OCI-M1 (cell line): ENCODE measurements around the gene OXCT2.
"Not testable (repeated sequence)": the region's sequence is repeated elsewhere in the genome, so short reads cannot be mapped to it uniquely, and the experiment has no call there.

Experiments used
- DNase-seq: peaks from one replicate; lab custom pipeline; 2025; lab: John Stamatoyannopoulos, UW

Gene OXCT2

GRCh38 chr1:39787468-39787867 lies 16.3 kb upstream of the OXCT2 start:
- DNase-seq, result no peak

GRCh38 chr1:39787108-39787375 lies 15.9 kb upstream of the OXCT2 start:
- not testable (repeated sequence) for DNase-seq

GRCh38 chr1:39786303-39787107 lies 15.4 kb upstream of the OXCT2 start:
- DNase-seq, result not testable (repeated sequence)

- not testable (repeated sequence) for DNase-seq
Measured at GRCh38 chr1:39782685-39783084, 11.5 kb upstream of the OXCT2 start.

GRCh38 chr1:39782103-39782502 lies 11.0 kb upstream of the OXCT2 start:
- DNase-seq, result no peak

GRCh38 chr1:39781349-39781715 lies 10.2 kb upstream of the OXCT2 start:
- no peak for DNase-seq

GRCh38 chr1:39779821-39780220 lies 8.7 kb upstream of the OXCT2 start:
- DNase-seq, result no peak

GRCh38 chr1:39779137-39779536 lies 8.0 kb upstream of the OXCT2 start:
- DNase-seq, result no peak

GRCh38 chr1:39778463-39779099 lies 7.4 kb upstream of the OXCT2 start:
- DNase-seq, result not testable (repeated sequence)

- DNase-seq, result not testable (repeated sequence)
Measured at GRCh38 chr1:39777896-39778295, 6.7 kb upstream of the OXCT2 start.

- DNase-seq, result no peak
Measured at GRCh38 chr1:39777306-39777705, 6.2 kb upstream of the OXCT2 start.

- DNase-seq, result no peak
Measured at GRCh38 chr1:39776886-39777285, 5.7 kb upstream of the OXCT2 start.

- no peak for DNase-seq
Measured at GRCh38 chr1:39776400-39776713, 5.2 kb upstream of the OXCT2 start.

GRCh38 chr1:39775676-39776399 lies 4.7 kb upstream of the OXCT2 start:
- not testable (repeated sequence) for DNase-seq

- DNase-seq, result not testable (repeated sequence)
Measured at GRCh38 chr1:39775141-39775540, 4.0 kb upstream of the OXCT2 start.

- not testable (repeated sequence) for DNase-seq
Measured at GRCh38 chr1:39773369-39773979, 2.3 kb upstream of the OXCT2 start.

GRCh38 chr1:39770100-39771021 lies 787 bp downstream of the OXCT2 start:
- not testable (repeated sequence) for DNase-seq

- DNase-seq, result not testable (repeated sequence)
Measured at GRCh38 chr1:39769502-39769901, 1.6 kb downstream of the OXCT2 start.

GRCh38 chr1:39766466-39766865 lies 4.7 kb downstream of the OXCT2 start:
- DNase-seq, result not testable (repeated sequence)

- not testable (repeated sequence) for DNase-seq
Measured at GRCh38 chr1:39764512-39764911, 6.6 kb downstream of the OXCT2 start.

- not testable (repeated sequence) for DNase-seq
Measured at GRCh38 chr1:39763619-39764374, 7.4 kb downstream of the OXCT2 start.
